Superior temporal gyrus (tissue), 1 donor: Measurements from ENCODE around the gene LDHAL6B.
"Not testable (repeated sequence)": the region's sequence is repeated elsewhere in the genome, so short reads cannot be mapped to it uniquely, and the experiment has no call there.

ENCODE experiments used
- DNase-seq: peaks from one replicate; pipeline ENCODE4 v3.0.0-alpha.2; 2016; ENCODE audit errors: extremely low spot score

The LDHAL6B gene

GRCh38 chr15:59206623-59207183 lies at the start of gene LDHAL6B:
Gene LDHAL6B, plus strand, starts transcription at chr15:59206843. Its CDS starts 98 bp downstream, at chr15:59206941.
- DNase-seq: no peak

- no peak for DNase-seq
These were observed 49.2 kb upstream of the LDHAL6B start for GRCh38 chr15:59157396-59157795.

GRCh38 chr15:59157840-59158700 lies 48.6 kb upstream of the LDHAL6B start:
- no peak for DNase-seq

GRCh38 chr15:59158701-59159034 lies 48.0 kb upstream of the LDHAL6B start:
- no peak for DNase-seq

- DNase-seq: no peak
These were observed 47.4 kb upstream of the LDHAL6B start for GRCh38 chr15:59159210-59159609.

- peak; percentile 62 for DNase-seq
These were observed 45.6 kb upstream of the LDHAL6B start for GRCh38 chr15:59160880-59161593.

GRCh38 chr15:59162080-59162479 lies 44.6 kb upstream of the LDHAL6B start:
- not testable (repeated sequence) for DNase-seq

- no peak for DNase-seq
These were observed 40.9 kb upstream of the LDHAL6B start for GRCh38 chr15:59165726-59166125.

- no peak for DNase-seq
These were observed 40.5 kb upstream of the LDHAL6B start for GRCh38 chr15:59166166-59166565.

- DNase-seq: no peak
These were observed 39.9 kb upstream of the LDHAL6B start for GRCh38 chr15:59166601-59167265.

- no peak for DNase-seq
These were observed 38.1 kb upstream of the LDHAL6B start for GRCh38 chr15:59168536-59168935.

GRCh38 chr15:59169251-59169708 lies 37.4 kb upstream of the LDHAL6B start:
- DNase-seq: no peak

- no peak for DNase-seq
These were observed 36.2 kb upstream of the LDHAL6B start for GRCh38 chr15:59170295-59171066.

- DNase-seq: no peak
These were observed 35.6 kb upstream of the LDHAL6B start for GRCh38 chr15:59171067-59171397.

GRCh38 chr15:59172289-59172901 lies 34.2 kb upstream of the LDHAL6B start:
- DNase-seq: no peak

- DNase-seq: no peak
These were observed 33.4 kb upstream of the LDHAL6B start for GRCh38 chr15:59173194-59173593.

- no peak for DNase-seq
These were observed 32.4 kb upstream of the LDHAL6B start for GRCh38 chr15:59174151-59174834.

GRCh38 chr15:59174835-59175831 lies 31.5 kb upstream of the LDHAL6B start:
- peak; percentile 91 for DNase-seq

GRCh38 chr15:59176653-59177316 lies 29.9 kb upstream of the LDHAL6B start:
- no peak for DNase-seq
